SH-SY5Y (cell line): Measurements from ENCODE around the gene ANKRD12.

ENCODE experiments used
- GATA2 ChIP-seq: IDR thresholded peaks from 2 replicates; pipeline ENCODE4 v1.6.1; 2011; ENCODE audit warnings: mild to moderate bottlenecking, low read depth, low read length
- GATA3 ChIP-seq: IDR thresholded peaks from 2 replicates; pipeline ENCODE4 v1.6.1; 2011; ENCODE audit warnings: low read depth, mild to moderate bottlenecking, low read length, moderate library complexity

ANKRD12 gene

DNA sequence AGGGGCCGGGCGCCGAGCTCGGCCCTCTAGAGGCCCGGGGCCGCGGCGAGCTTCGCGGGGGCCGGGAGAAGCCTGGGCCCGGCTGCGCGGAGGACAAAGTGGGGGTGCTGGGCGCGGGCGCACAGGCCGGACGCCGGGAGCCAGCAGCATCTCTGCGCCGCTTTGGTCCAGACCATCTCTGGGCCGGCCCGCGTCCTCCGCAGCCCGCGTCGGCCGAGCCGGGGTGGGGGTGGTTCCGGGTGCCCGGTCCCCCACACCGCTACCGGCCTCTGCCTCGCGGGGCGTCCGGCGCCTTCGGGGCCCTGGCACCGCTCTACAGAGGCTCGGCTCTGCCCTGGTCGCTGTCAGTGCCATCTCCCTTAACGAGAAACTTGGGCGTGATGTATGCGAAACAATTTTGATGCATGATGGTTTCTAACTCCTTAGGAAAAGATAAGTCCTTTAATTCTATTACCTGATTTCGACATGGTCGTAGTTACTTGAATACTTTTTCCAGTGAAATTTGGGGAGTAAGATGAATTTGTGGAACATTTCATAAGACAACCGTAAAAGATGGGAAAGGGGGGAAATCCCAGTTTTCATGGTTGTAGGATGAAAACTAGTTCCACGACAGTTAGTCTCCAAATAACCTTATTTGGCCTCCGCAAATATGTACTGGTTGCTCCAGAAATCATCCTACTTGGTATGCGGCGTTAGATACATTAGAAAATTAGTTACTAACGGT lies 198.6 kb downstream of the ANKRD12 start:
- TF ChIP-seq GATA2 = no peak
- TF ChIP-seq GATA3 = no peak
